GM19240 (cell line): ENCODE data around the gene CLCNKB.
"Not testable (repeated sequence)": the region's sequence is repeated elsewhere in the genome, so short reads cannot be mapped to it uniquely, and the experiment has no call there.

ENCODE experiments used
- DNase-seq: peaks from one replicate; pipeline ENCODE4 v3.0.0; 2011; ENCODE audit warnings: low spot score; ENCODE audit not compliant: insufficient read length

CLCNKB gene

GRCh38 chr1:16057314-16057915 is 13.8 kb downstream of the CLCNKB start:
- DNase-seq, result not testable (repeated sequence)

GRCh38 chr1:16058394-16059120 is 15.0 kb downstream of the CLCNKB start:
- DNase-seq, result not testable (repeated sequence)

- no peak for DNase-seq
Observed at GRCh38 chr1:16061266-16061665, 17.7 kb downstream of the CLCNKB start.

GRCh38 chr1:16061989-16062686 is 18.6 kb downstream of the CLCNKB start:
- not testable (repeated sequence) for DNase-seq

- DNase-seq, result not testable (repeated sequence)
Observed at GRCh38 chr1:16062687-16063075, 19.1 kb downstream of the CLCNKB start.

- DNase-seq, result no peak
Observed at GRCh38 chr1:16063226-16063829, 19.7 kb downstream of the CLCNKB start.

- DNase-seq, result no peak
Observed at GRCh38 chr1:16063921-16064320, 20.3 kb downstream of the CLCNKB start.

- no peak for DNase-seq
Observed at GRCh38 chr1:16064536-16065268, 21.1 kb downstream of the CLCNKB start.

GRCh38 chr1:16065269-16065576 is 21.6 kb downstream of the CLCNKB start:
- no peak for DNase-seq

- no peak for DNase-seq
Observed at GRCh38 chr1:16066245-16066644, 22.7 kb downstream of the CLCNKB start.

GRCh38 chr1:16067127-16067768 is 23.7 kb downstream of the CLCNKB start:
- no peak for DNase-seq

- no peak for DNase-seq
Observed at GRCh38 chr1:16067933-16068332, 24.4 kb downstream of the CLCNKB start.

- no peak for DNase-seq
Observed at GRCh38 chr1:16068356-16069270, 25.0 kb downstream of the CLCNKB start.

- no peak for DNase-seq
Observed at GRCh38 chr1:16070640-16071355, 27.2 kb downstream of the CLCNKB start.

GRCh38 chr1:16071614-16072013 is 28.0 kb downstream of the CLCNKB start:
- no peak for DNase-seq

GRCh38 chr1:16072095-16072494 is 28.5 kb downstream of the CLCNKB start:
- DNase-seq, result no peak

- no peak for DNase-seq
Observed at GRCh38 chr1:16072616-16073484, 29.3 kb downstream of the CLCNKB start.

- DNase-seq, result no peak
Observed at GRCh38 chr1:16073490-16074119, 30.0 kb downstream of the CLCNKB start, which contains the start of gene FAM131C. FAM131C (minus strand) TSS chr1:16073651; CDS start chr1:16073442, 209 bp downstream.
